ENCODE results near the gene ZSCAN21. TPM values are rescaled to one million over a fixed set of nuclear protein-coding genes. Genes with fewer than 3 reads are reported as not detected.

The ZSCAN21 gene
- polyA plus RNA-seq, 10 donors, result 10.3 to 16.7 (median 13.9) TPM

DNA sequence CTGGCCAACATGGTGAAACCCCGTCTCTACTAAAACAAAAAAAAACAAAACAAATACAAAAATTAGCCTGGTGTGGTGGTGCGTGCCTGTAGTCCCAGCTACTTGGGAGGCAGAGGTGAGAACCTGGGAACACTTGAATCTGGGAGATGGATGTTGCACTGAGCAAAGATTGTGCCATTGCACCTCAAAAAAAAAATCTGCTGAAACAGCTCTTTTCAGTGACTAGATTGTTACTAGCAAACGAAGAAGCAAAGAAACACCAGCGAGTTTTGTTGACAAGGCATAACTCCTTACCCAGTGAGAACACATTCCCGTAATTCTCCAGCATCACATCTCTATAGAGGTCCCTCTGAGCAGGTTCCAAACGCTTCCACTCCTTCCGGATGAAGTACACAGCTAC is 25.3 kb downstream of the ZSCAN21 start:
- no peak for DNase-seq

- DNase-seq, result no peak
Measured at GRCh38 chr7:100075418-100075817, 25.8 kb downstream of the ZSCAN21 start.

GRCh38 chr7:100077205-100077604 is 27.6 kb downstream of the ZSCAN21 start:
- no peak for DNase-seq

GRCh38 chr7:100079024-100079560 is 29.5 kb downstream of the ZSCAN21 start:
- DNase-seq, result no peak

- DNase-seq, result no peak
Measured at GRCh38 chr7:100080907-100081534, 31.4 kb downstream of the ZSCAN21 start.

DNA sequence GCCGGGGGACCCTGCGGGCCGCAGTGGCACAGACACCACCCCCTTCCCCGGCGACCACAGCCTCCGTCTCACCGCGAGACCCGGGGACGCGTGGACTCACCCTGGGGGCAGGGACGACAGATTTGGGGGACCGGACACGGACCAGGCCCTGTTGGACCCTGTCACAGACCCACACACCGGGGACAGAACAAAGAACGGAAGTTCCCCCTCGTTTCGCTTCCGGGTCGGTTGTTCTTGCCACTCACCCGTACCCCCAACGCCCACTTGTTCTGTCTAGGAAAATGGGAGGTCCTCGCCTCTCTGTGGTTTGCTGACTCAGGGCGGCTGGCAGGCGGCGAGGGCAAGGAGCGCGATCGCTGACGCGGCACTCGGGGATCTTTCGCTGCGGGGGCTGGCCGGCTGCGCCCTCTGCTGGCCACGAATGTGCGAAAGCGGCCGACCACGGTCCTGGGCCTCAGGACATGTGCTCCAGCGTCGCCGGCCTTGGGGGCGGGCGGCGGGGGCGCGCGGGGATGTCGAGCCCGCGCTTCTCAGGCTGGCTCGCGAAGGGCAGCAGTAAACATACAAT is 32.0 kb downstream of the ZSCAN21 start, which contains the start of gene ZNF3:
Gene ZNF3 (minus strand): TSS at position 189 of the 568 bp plus-strand sequence. CDS start 4,366 bp downstream, outside the sequence.
- DNase-seq, result peak; percentile 99 to 100 (median 99)

DNA sequence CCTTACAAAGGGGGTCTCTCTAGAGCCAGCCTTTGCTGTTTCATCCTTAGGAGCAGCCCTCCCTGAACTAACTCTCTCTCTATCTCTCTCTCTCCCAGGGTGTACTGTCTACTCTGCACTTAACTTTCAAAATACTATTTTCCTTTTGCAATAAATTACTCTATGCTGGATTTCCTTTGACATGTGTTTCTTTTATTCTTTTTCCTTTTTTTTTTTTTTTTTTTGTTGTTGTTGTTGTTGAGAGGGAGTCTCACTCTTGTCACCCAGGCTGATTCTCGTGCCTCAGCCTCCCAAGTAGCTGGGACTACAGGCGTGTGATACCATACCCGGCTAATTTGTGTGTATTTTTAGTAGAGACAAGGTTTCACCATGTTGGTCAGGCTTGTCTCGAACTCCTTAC is 33.4 kb downstream of the ZSCAN21 start:
- no peak for DNase-seq

DNA sequence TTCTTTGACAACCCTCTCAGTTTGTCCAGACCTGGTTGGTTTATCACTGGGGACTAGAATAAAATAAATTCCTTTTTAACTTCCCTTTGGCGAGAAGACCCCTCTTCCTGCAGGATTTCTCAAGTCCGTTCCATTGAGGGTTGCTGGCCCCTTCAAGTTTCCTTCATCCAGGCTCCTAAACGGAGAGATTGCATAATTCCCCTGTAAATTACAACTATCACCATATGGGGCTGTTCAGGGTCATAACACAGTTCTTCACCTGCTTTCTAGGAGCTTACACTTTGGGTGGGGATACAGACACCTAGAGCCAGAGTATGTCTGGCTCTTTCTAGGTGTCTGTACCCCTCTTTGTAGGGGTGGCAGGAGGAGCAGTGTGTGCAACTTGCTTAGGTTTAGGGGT is 35.9 kb downstream of the ZSCAN21 start:
- no peak for DNase-seq

DNA sequence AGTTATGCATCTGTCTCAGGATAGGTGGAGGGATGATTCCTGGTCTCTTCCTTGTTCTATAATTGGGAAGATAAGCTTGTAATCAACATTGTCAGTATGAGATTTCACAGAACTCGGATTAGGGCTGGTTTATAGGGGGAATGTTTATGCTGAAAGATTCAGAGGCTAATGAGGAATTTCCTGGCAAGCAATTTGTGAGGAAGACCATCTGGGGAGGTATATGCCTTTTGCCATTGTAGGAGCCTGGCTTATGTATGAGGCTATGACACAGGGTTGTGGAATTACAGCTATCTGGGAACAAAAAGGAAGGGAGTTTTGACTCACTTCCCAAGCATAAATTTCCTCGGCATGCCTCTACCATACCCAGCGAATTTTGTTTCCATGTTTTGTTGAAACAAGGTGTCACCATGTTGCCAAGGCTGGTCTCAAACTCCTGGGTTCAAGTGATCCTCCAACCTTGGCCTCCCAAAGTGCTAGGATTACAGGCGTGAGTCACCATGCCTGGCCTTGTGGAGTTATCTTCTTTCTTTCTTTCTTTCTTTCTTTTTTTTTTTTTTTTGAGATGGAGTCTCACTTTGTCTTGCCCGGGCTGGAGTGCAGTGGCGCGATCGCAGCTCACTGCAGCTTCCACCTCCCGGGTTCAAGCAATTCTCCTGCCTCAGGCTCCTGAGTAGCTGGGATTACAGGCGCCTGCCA is 37.6 kb downstream of the ZSCAN21 start:
- DNase-seq, result peak in 1 of 3 donors; percentile 94

DNA sequence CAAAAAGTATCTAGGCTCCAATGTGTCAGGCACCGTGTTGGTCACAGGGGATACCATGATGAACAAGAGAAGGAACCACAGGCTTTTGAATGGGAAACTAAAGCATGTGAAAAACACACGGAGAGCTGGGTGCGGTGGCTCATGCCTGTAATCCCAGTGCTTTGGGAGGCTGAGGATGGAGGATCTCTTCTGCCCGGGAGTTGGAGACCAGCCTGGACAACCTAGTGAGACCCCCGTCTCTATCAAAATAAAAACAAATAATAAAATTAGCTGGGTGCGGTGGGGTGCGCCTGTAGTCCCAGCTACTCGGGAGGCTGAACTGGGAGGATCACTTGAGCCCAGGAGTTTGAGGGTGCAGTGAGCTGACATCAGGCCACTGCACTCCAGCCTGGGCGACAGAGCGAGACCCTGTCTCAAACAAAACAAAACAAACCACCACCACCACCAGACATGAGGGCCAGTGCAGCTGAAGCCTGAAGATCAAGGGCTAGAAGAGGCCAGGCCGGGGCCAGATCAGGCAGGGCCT is 38.6 kb downstream of the ZSCAN21 start:
- no peak for DNase-seq

GRCh38 chr7:100088621-100089457 is 39.3 kb downstream of the ZSCAN21 start, which contains the start of gene COPS6:
TSS of gene COPS6 (plus strand) at chr7:100088969. CDS start at chr7:100088991, 22 bp downstream.
- peak; percentile 78 to 94 (median 85) for DNase-seq

- DNase-seq, result no peak
Measured at GRCh38 chr7:100089458-100090196, 40.1 kb downstream of the ZSCAN21 start.

DNA sequence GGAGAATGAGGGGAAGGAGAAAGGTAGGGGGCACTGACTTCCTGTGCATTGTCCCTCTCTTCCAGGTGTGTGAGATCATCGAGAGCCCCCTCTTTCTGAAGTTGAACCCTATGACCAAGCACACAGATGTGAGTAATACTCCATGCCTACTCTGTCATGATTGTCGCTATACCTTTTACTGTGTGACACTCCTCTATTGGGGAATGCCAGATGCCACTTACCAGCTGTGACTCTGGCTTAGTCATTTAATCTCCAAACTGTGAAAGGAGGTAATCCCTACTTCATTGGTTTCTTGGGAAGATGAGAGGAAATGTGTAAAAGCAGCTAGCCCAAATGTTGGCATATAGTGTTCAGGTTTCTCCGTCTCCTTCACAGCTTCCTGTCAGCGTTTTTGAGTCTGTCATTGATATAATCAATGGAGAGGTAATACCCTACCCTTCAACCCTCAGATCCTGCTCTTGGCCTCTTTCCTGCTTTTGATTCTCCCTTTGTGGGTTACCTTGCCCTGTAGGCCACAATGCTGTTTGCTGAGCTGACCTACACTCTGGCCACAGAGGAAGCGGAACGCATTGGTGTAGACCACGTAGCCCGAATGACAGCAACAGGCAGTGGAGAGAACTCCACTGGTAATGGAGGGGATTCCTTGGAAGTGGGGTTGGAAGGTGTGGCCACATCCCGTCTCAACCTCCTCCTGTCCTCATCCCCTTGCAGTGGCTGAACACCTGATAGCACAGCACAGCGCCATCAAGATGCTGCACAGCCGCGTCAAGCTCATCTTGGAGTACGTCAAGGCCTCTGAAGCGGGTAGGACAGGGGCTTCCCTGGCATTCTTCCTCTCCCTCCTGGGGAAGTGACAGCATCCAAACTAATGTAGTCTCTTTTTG is 41.2 kb downstream of the ZSCAN21 start:
- DNase-seq, result no peak

DNA sequence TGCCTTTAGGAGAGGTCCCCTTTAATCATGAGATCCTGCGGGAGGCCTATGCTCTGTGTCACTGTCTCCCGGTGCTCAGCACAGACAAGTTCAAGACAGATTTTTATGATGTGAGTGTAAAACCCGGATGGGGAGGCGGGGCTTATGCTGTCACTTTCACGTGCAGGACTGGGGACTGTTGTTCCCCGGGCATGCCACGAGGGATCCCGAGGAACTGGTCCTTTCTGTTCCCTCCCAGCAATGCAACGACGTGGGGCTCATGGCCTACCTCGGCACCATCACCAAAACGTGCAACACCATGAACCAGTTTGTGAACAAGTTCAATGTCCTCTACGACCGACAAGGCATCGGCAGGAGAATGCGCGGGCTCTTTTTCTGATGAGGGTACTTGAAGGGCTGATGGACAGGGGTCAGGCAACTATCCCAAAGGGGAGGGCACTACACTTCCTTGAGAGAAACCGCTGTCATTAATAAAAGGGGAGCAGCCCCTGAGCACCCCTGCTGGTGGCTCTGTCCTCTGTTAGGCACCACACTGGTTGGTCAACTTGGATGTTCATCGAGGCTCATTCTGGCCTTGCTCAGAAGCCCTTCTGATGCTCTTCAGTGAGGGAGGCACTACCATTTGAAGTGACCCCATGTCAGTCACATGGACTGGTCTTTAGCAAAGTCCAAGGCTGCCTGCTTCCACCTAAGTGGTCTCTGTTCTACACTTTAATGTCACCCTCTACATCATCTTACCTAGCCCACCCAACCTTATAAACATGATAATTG is 42.0 kb downstream of the ZSCAN21 start:
- DNase-seq, result no peak

DNA sequence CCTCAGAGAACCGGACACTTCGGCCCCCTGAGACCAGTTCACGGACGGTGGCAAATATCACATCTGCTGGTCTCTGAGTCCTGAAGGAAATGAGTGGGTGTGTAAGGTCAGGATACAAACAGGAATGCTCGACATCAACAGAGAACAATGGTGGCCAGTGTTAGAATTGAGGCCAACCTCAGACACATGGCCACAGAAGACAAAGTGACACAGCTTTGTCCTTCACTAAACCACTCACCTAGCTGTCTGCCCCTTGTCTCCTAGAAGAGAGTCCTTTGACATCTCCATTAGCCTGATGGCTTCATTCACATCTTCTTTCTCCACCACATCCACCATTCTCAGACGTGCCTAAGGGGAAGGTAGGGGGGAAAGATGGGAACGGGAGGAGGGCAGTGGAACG is 43.5 kb downstream of the ZSCAN21 start:
- DNase-seq, result no peak

- DNase-seq, result no peak
Measured at GRCh38 chr7:100093498-100093897, 43.9 kb downstream of the ZSCAN21 start.

DNA sequence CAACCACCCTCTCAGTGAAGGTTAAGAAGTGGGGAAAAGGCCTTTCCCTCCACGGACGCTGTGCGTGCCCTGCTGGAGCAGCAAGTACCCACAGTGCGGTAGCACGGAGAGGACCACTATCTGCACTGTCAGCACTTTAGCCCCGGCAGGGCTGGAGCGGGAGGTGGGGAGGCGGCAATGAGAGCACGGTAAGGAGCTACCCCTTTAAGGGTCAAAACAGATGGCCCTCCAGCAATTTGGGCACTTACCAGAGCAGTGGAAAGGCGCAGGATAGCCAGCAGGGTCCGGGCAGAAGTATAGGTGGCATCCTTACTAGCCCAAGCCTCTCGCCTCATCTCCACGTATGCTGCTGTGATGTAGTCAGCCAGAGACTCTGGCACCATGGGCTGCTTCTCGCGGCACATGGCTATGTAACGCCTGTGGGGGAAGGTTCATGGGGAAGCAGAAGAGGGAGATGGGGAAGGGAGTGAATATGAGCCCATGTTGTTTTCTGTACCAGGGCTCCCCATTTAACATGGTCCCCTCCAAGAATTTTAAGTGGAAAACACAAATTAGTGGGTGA is 44.4 kb downstream of the ZSCAN21 start:
- no peak for DNase-seq

- DNase-seq, result no peak
Measured at GRCh38 chr7:100095289-100095688, 45.7 kb downstream of the ZSCAN21 start.

- DNase-seq, result no peak
Measured at GRCh38 chr7:100095704-100096103, 46.1 kb downstream of the ZSCAN21 start.
